Trophoblast cell (in vitro differentiated cells and primary cell): ENCODE measurements around the gene HIPK2.

Experiments
- DNase-seq, 2 donors: peaks; one replicate each; pipeline ENCODE4 v3.0.0-alpha.2; 2016
- H2AFZ ChIP-seq: 2 replicates; pipeline ENCODE4 v1.6.1; 2013; ENCODE audit warnings: low read length, moderate library complexity, mild to moderate bottlenecking; ENCODE audit not compliant: insufficient read depth, poor library complexity
- H2AK5ac ChIP-seq: 2 replicates; pipeline ENCODE4 v1.6.1; 2013; ENCODE audit warnings: mild to moderate bottlenecking, low read length
- H2BK120ac ChIP-seq: 2 replicates; pipeline ENCODE4 v1.6.1; 2013; ENCODE audit warnings: low read length, mild to moderate bottlenecking, moderate library complexity; ENCODE audit not compliant: insufficient read depth, poor library complexity
- H2BK12ac ChIP-seq: 2 replicates; pipeline ENCODE4 v1.6.1; 2013; ENCODE audit warnings: mild to moderate bottlenecking, low read length, moderate library complexity
- H2BK5ac ChIP-seq: 2 replicates; pipeline ENCODE4 v1.6.1; 2013; ENCODE audit warnings: low read length, low read depth, moderate library complexity, mild to moderate bottlenecking; ENCODE audit not compliant: poor library complexity
- H3K14ac ChIP-seq: 2 replicates; pipeline ENCODE4 v1.6.1; 2013; ENCODE audit warnings: mild to moderate bottlenecking, low read length
- H3K18ac ChIP-seq: 2 replicates; pipeline ENCODE4 v1.6.1; 2013; ENCODE audit warnings: mild to moderate bottlenecking, low read length
- H3K23ac ChIP-seq: 2 replicates; pipeline ENCODE4 v1.6.1; 2013; ENCODE audit warnings: low read length
- H3K27ac ChIP-seq: 2 replicates; pipeline ENCODE4 v1.5.1; 2013; ENCODE audit warnings: low read depth, mild to moderate bottlenecking, inconsistent platforms, low read length, moderate library complexity
- H3K27me3 ChIP-seq: 2 replicates; pipeline ENCODE4 v1.6.1; 2013; ENCODE audit warnings: inconsistent platforms, mild to moderate bottlenecking, low read length, moderate library complexity; ENCODE audit not compliant: insufficient read depth
- H3K36me3 ChIP-seq, 2 experiments: 1 replicate in 1 of 2; 2 replicates in 1 of 2; pipeline ENCODE4 v1.6.1; 2013; ENCODE audit warnings: low read length in 2 of 2, mild to moderate bottlenecking in 2 of 2, moderate library complexity in 1 of 2; ENCODE audit not compliant: insufficient read depth in 2 of 2, control insufficient read depth in 1 of 2
- H3K4ac ChIP-seq: 2 replicates; pipeline ENCODE4 v1.6.1; 2013; ENCODE audit warnings: low read depth, mild to moderate bottlenecking, low read length, moderate library complexity
- H3K4me1 ChIP-seq, 2 experiments: 1 replicate in 1 of 2; 2 replicates in 1 of 2; pipeline ENCODE4 v1.6.1; 2013; ENCODE audit warnings: low read length in 2 of 2, mild to moderate bottlenecking in 2 of 2, moderate library complexity in 1 of 2; ENCODE audit not compliant: insufficient read depth in 2 of 2, control insufficient read depth in 1 of 2
- H3K4me2 ChIP-seq: 2 replicates; pipeline ENCODE4 v1.6.1; 2013; ENCODE audit warnings: inconsistent platforms, mild to moderate bottlenecking, low read length, moderate library complexity
- H3K4me3 ChIP-seq: 2 replicates; pipeline ENCODE4 v1.5.1; 2013; ENCODE audit warnings: mild to moderate bottlenecking, low read depth, low read length, inconsistent platforms
- H3K79me1 ChIP-seq: one replicate; pipeline ENCODE4 v1.6.1; 2013; ENCODE audit warnings: low read length
- H3K79me2 ChIP-seq: 2 replicates; pipeline ENCODE4 v1.6.1; 2013; ENCODE audit warnings: low read length, mild to moderate bottlenecking; ENCODE audit not compliant: control insufficient read depth, insufficient read depth, poor library complexity
- H3K9ac ChIP-seq: 2 replicates; pipeline ENCODE4 v1.6.1; 2013; ENCODE audit warnings: mild to moderate bottlenecking, low read length
- H3K9me3 ChIP-seq: 2 replicates; pipeline ENCODE4 v1.6.1; 2013; ENCODE audit warnings: low read depth, mild to moderate bottlenecking, control low read depth, inconsistent platforms, low read length; ENCODE audit not compliant: insufficient read depth
- H4K12ac ChIP-seq: 2 replicates; pipeline ENCODE4 v1.6.1; 2013; ENCODE audit warnings: low read depth, mild to moderate bottlenecking, low read length, moderate library complexity
- H4K8ac ChIP-seq: 2 replicates; pipeline ENCODE4 v1.6.1; 2013; ENCODE audit warnings: low read depth, mild to moderate bottlenecking, low read length, moderate library complexity
- H4K91ac ChIP-seq: one replicate; pipeline ENCODE4 v1.6.1; 2013; ENCODE audit warnings: low read depth, mild to moderate bottlenecking, low read length, moderate library complexity
- WGBS: extraction: QIAGEN DNeasy Blood & Tissue Kit; methylation state at CpG from one replicate; pipeline ENCODE4 v1.1.7; 2013; ENCODE audit warnings: missing lambda C conversion rate; ENCODE audit not compliant: insufficient read length, insufficient coverage; ENCODE audit errors: extremely low coverage; 5-methylcytosine and 5-hydroxymethylcytosine counted together

Gene HIPK2

DNA sequence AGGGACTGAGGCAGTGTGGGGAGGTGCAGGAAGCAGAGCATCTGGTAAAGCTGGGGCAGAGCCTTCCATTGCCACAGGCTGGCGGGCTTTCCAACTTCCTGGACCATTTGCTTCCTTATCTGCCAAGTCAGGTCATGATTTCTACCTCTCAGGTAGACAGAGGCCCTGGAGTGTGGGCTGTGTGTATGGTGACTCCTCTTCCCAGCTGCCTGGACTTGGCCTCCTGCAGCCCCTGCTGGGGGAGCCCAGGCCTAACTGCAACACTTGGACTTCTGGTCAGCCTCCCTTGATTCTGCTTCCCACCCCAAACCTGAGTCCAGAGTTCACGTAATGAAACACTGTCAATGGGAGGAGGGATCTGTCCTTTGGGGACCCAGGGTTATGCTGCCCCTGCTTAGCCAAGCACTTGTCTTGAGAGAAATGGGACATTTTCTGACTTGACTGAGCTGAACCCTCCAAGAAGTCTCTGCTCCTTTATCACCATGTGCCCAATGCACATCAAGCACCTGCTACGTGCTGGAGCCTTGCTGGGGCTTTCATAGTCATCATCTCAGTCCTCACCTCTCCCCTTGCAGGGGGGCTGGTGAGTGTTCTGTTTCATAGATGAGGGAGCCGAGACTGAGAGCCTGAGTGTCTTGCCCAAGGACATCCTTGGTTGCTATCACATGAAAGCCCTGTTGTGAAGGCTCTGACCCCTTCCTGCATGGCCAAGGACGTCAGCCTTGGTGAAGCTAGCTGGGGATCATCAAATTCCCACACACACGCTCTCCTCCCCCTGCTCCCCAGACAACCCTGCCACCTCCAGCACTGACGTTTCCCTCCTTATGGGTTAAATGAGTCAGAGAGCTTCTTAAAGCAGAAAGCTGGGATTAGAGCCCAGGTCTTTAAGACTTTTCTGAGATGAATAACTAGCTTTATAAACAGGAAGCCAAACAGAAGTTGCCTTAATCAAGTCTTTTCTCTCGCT is 250.9 kb downstream of the HIPK2 start:
- Histone ChIP-seq H3K27ac (no peak overlapping the region), H2BK5ac (no peak overlapping the region), H2AFZ (no peak overlapping the region), H3K4me2 (no peak overlapping the region), H3K79me2 (no peaks in the 10 kb centered on the region), H3K79me1 (no peaks in the 10 kb centered on the region), H4K12ac (no peak overlapping the region), H3K36me3 (no peaks in the 10 kb centered on the region), H3K4me3 (no peak overlapping the region), H3K14ac (no peak overlapping the region), H4K91ac (no peak overlapping the region), H2BK120ac (no peak overlapping the region), H2AK5ac (no peak overlapping the region), H2BK12ac (no peak overlapping the region), H4K8ac (no peak overlapping the region), H3K4me1 (no peaks in the 10 kb centered on the region), H3K4ac (no peak overlapping the region), H3K9ac (no peak overlapping the region), H3K18ac (no peak overlapping the region), H3K23ac (no peak overlapping the region), H3K9me3 (peaks cover 7% of the 10 kb centered on the region), H3K27me3 (peaks cover 29% of the 10 kb centered on the region)
- no CpG with 5 or more reads among the region's 8 CpGs for WGBS
- DNase-seq, result no peak

- H2AFZ ChIP-seq, result no peak overlapping the region
- H2AK5ac ChIP-seq, result no peak overlapping the region
- H2BK120ac ChIP-seq, result no peak overlapping the region
- no peak overlapping the region for H2BK5ac ChIP-seq
- no peak for DNase-seq
- H3K18ac ChIP-seq, result no peak overlapping the region
- H4K12ac ChIP-seq, result no peak overlapping the region
- H3K9me3 ChIP-seq, result peaks cover 7% of the 10 kb centered on the region
- no peaks in the 10 kb centered on the region for H3K79me2 ChIP-seq
- no peak overlapping the region for H3K4me3 ChIP-seq
- peaks cover 35% of the 10 kb centered on the region for H3K27me3 ChIP-seq
- H3K23ac ChIP-seq, result no peak overlapping the region
- no peak overlapping the region for H3K4ac ChIP-seq
- H4K91ac ChIP-seq, result no peak overlapping the region
- no peak overlapping the region for H3K14ac ChIP-seq
- no peaks in the 10 kb centered on the region for H3K36me3 ChIP-seq
- H2BK12ac ChIP-seq, result no peak overlapping the region
- H3K4me1 ChIP-seq, result no peaks in the 10 kb centered on the region
- H3K9ac ChIP-seq, result no peak overlapping the region
- H4K8ac ChIP-seq, result no peak overlapping the region
- H3K27ac ChIP-seq, result no peak overlapping the region
- no peaks in the 10 kb centered on the region for H3K79me1 ChIP-seq
- no peak overlapping the region for H3K4me2 ChIP-seq
Measured at GRCh38 chr7:139525750-139526149, 252.0 kb downstream of the HIPK2 start.

GRCh38 chr7:139525239-139525638 is 252.6 kb downstream of the HIPK2 start:
- peaks cover 35% of the 10 kb centered on the region for H3K27me3 ChIP-seq
- DNase-seq, result no peak
- H3K4ac ChIP-seq, result no peak overlapping the region
- H3K79me2 ChIP-seq, result no peaks in the 10 kb centered on the region
- no peak overlapping the region for H4K8ac ChIP-seq
- H2BK12ac ChIP-seq, result no peak overlapping the region
- no peak overlapping the region for H2AFZ ChIP-seq
- no peak overlapping the region for H2BK5ac ChIP-seq
- WGBS, result no CpG with 5 or more reads among the region's 10 CpGs
- H2BK120ac ChIP-seq, result no peak overlapping the region
- H3K9me3 ChIP-seq, result peaks cover 7% of the 10 kb centered on the region
- H3K79me1 ChIP-seq, result no peaks in the 10 kb centered on the region
- H3K27ac ChIP-seq, result no peak overlapping the region
- H3K36me3 ChIP-seq, result no peaks in the 10 kb centered on the region
- no peak overlapping the region for H4K91ac ChIP-seq
- H3K9ac ChIP-seq, result no peak overlapping the region
- H3K4me3 ChIP-seq, result no peak overlapping the region
- no peak overlapping the region for H3K23ac ChIP-seq
- no peak overlapping the region for H3K14ac ChIP-seq
- H3K4me1 ChIP-seq, result no peaks in the 10 kb centered on the region
- no peak overlapping the region for H4K12ac ChIP-seq
- no peak overlapping the region for H2AK5ac ChIP-seq
- no peak overlapping the region for H3K4me2 ChIP-seq
- no peak overlapping the region for H3K18ac ChIP-seq

GRCh38 chr7:139523968-139524815 is 253.6 kb downstream of the HIPK2 start:
- H3K18ac ChIP-seq, result no peak overlapping the region
- peaks cover 35% of the 10 kb centered on the region for H3K27me3 ChIP-seq
- no peaks in the 10 kb centered on the region for H3K79me1 ChIP-seq
- whole genome bisulfite sequencing, result no CpG with 5 or more reads among the region's 70 CpGs
- H3K9ac ChIP-seq, result no peak overlapping the region
- H3K79me2 ChIP-seq, result no peaks in the 10 kb centered on the region
- no peak overlapping the region for H2AK5ac ChIP-seq
- H4K91ac ChIP-seq, result no peak overlapping the region
- H3K4me1 ChIP-seq, result no peaks in the 10 kb centered on the region
- H2BK12ac ChIP-seq, result no peak overlapping the region
- no peak overlapping the region for H4K8ac ChIP-seq
- H3K4me3 ChIP-seq, result no peak overlapping the region
- H3K36me3 ChIP-seq, result no peaks in the 10 kb centered on the region
- peak in 1 of 2 donors; percentile 16 for DNase-seq
- no peak overlapping the region for H2BK5ac ChIP-seq
- peaks cover 5% of the 10 kb centered on the region for H3K9me3 ChIP-seq
- H3K23ac ChIP-seq, result no peak overlapping the region
- H3K14ac ChIP-seq, result no peak overlapping the region
- no peak overlapping the region for H4K12ac ChIP-seq
- no peak overlapping the region for H2AFZ ChIP-seq
- H3K4me2 ChIP-seq, result peak overlapping the region; percentile 59
- no peak overlapping the region for H3K27ac ChIP-seq
- H2BK120ac ChIP-seq, result no peak overlapping the region
- H3K4ac ChIP-seq, result no peak overlapping the region
